Stimulated activated CD4-positive, alpha-beta T cell treated with anti-CD3 and anti-CD28 coated beads, Interleukin-4, amount 100 ng/mL, for 24 hours (primary cell): ENCODE measurements around the gene DDAH1.

Experiments
- DNase-seq: peaks from one replicate; pipeline ENCODE4 v3.0.0-alpha.2; 2020

DDAH1 gene

GRCh38 chr1:85322655-85323054 is 142.3 kb downstream of the DDAH1 start:
- DNase-seq = no peak

- peak; percentile 20 for DNase-seq
Measured at GRCh38 chr1:85321237-85321964, 143.6 kb downstream of the DDAH1 start.

- no peak for DNase-seq
Measured at GRCh38 chr1:85320371-85321131, 144.4 kb downstream of the DDAH1 start.

GRCh38 chr1:85319931-85320330 is 145.0 kb downstream of the DDAH1 start:
- no peak for DNase-seq

- DNase-seq = no peak
Measured at GRCh38 chr1:85319491-85319890, 145.5 kb downstream of the DDAH1 start.

GRCh38 chr1:85318217-85318616 is 146.7 kb downstream of the DDAH1 start:
- DNase-seq = no peak

- DNase-seq = no peak
Measured at GRCh38 chr1:85317560-85317959, 147.4 kb downstream of the DDAH1 start.

- no peak for DNase-seq
Measured at GRCh38 chr1:85316321-85316720, 148.6 kb downstream of the DDAH1 start.

- DNase-seq = no peak
Measured at GRCh38 chr1:85315789-85316188, 149.2 kb downstream of the DDAH1 start.

GRCh38 chr1:85314726-85315125 is 150.2 kb downstream of the DDAH1 start:
- DNase-seq = no peak

GRCh38 chr1:85313888-85314696 is 150.9 kb downstream of the DDAH1 start:
- no peak for DNase-seq

GRCh38 chr1:85311818-85312217 is 153.1 kb downstream of the DDAH1 start:
- DNase-seq = no peak

- DNase-seq = no peak
Measured at GRCh38 chr1:85308833-85309350, 156.1 kb downstream of the DDAH1 start.

GRCh38 chr1:85307987-85308832 is 156.7 kb downstream of the DDAH1 start:
- peak; percentile 67 for DNase-seq

GRCh38 chr1:85306236-85306635 is 158.7 kb downstream of the DDAH1 start:
- no peak for DNase-seq

- DNase-seq = no peak
Measured at GRCh38 chr1:85303440-85304162, 161.4 kb downstream of the DDAH1 start.

- no peak for DNase-seq
Measured at GRCh38 chr1:85300140-85300539, 164.8 kb downstream of the DDAH1 start.

- DNase-seq = peak; percentile 84
Measured at GRCh38 chr1:85297855-85298629, 166.9 kb downstream of the DDAH1 start.

- no peak for DNase-seq
Measured at GRCh38 chr1:85297538-85297854, 167.5 kb downstream of the DDAH1 start.

- no peak for DNase-seq
Measured at GRCh38 chr1:85296980-85297379, 168.0 kb downstream of the DDAH1 start.

GRCh38 chr1:85295654-85296053 is 169.3 kb downstream of the DDAH1 start:
- no peak for DNase-seq
